Adipocyte (in vitro differentiated cells): Measurements from ENCODE around the gene LINC01488.

Experiments
- DNase-seq: peaks from one replicate; pipeline ENCODE4 v3.0.0-alpha.2; 2015; ENCODE audit warnings: low read depth
- H3K27me3 ChIP-seq: replicated peaks from 2 replicates; pipeline ENCODE4 v1.7.0; 2013; ENCODE audit warnings: mild to moderate bottlenecking, low read length, moderate library complexity; ENCODE audit not compliant: control insufficient read depth, insufficient read depth
- H3K36me3 ChIP-seq: 2 replicates; pipeline ENCODE4 v1.7.0; 2013; ENCODE audit warnings: low read length, mild to moderate bottlenecking, moderate library complexity; ENCODE audit not compliant: control insufficient read depth, insufficient read depth, severe bottlenecking
- H3K4me1 ChIP-seq: 2 replicates; pipeline ENCODE4 v1.7.0; 2013; ENCODE audit warnings: mild to moderate bottlenecking, low read length, moderate library complexity; ENCODE audit not compliant: control insufficient read depth, insufficient read depth
- H3K4me3 ChIP-seq: 2 replicates; pipeline ENCODE4 v1.7.0; 2013; ENCODE audit warnings: mild to moderate bottlenecking, low read length, moderate library complexity
- H3K9ac ChIP-seq: 2 replicates; pipeline ENCODE4 v1.7.0; 2013; ENCODE audit warnings: mild to moderate bottlenecking, low read length, moderate library complexity
- H3K9me3 ChIP-seq: 2 replicates; pipeline ENCODE4 v1.7.0; 2013; ENCODE audit warnings: mild to moderate bottlenecking, low read length, moderate library complexity; ENCODE audit not compliant: control insufficient read depth

The LINC01488 gene

GRCh38 chr11:69500285-69501120 lies 19.0 kb downstream of the LINC01488 start:
- H3K4me1 ChIP-seq: peaks cover 13% of the 10 kb centered on the region
- no peak for DNase-seq
- peaks cover 3% of the 10 kb centered on the region for H3K27me3 ChIP-seq
- no peaks in the 10 kb centered on the region for H3K9me3 ChIP-seq
- H3K36me3 ChIP-seq: no peaks in the 10 kb centered on the region
- H3K9ac ChIP-seq: no peak overlapping the region
- no peak overlapping the region for H3K4me3 ChIP-seq

DNA sequence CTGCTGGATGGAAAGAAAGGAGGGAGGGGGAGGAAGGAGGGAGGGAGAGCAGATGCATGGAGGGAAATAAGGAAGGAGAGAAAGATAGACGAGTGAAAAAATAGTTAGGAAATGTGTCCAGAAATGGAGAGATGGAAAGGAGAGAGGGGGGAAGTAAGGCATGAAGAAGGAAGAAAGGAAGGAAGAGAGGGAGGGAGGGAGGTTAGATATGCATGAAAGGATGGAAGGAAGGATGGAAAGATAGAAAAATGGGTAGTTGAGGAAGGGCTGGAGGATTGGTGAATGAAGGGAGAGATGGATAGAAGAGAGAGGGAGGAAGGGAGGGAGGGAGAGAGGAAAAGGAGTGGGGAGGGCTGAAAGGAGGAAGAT lies 19.6 kb downstream of the LINC01488 start:
- Histone ChIP-seq H3K9me3 (peaks cover 3% of the 10 kb centered on the region), H3K9ac (no peak overlapping the region), H3K27me3 (peaks cover 3% of the 10 kb centered on the region), H3K36me3 (no peaks in the 10 kb centered on the region), H3K4me3 (no peak overlapping the region), H3K4me1 (peaks cover 13% of the 10 kb centered on the region)
- DNase-seq: no peak

- H3K27me3 ChIP-seq: peaks cover 3% of the 10 kb centered on the region
Observed at GRCh38 chr11:69501891-69502860, 20.7 kb downstream of the LINC01488 start.

DNA sequence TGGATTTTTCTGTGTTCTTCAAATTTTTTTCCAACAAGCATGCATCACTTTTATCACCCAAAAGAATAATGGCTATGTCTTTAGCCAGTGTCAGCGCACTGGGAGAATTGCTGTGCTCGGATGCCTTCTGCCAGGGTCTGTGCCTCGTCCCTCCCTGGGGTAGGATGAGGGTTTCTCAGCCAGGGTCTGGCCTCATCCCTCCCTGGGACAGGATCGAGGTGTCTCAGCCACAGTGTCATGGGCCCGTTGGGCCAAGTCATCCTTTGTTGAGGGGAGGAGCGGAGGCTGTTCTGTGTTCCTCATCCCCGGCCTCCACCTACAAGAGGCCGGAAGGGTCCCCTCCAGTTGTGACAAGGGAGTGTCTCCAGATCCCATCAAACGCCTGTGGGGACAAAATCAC lies 22.7 kb downstream of the LINC01488 start:
- H3K36me3 ChIP-seq: no peaks in the 10 kb centered on the region
- no peak for DNase-seq
- H3K9me3 ChIP-seq: peaks cover 7% of the 10 kb centered on the region
- H3K9ac ChIP-seq: no peak overlapping the region
- no peaks in the 10 kb centered on the region for H3K4me1 ChIP-seq
- peaks cover 3% of the 10 kb centered on the region for H3K27me3 ChIP-seq
- H3K4me3 ChIP-seq: no peak overlapping the region

More at GRCh38 chr11:69501891-69502860, 20.7 kb downstream of the LINC01488 start:
- DNase-seq: no peak
- H3K36me3 ChIP-seq: no peaks in the 10 kb centered on the region
- H3K4me3 ChIP-seq: no peak overlapping the region
- H3K9me3 ChIP-seq: peaks cover 7% of the 10 kb centered on the region
- peaks cover 7% of the 10 kb centered on the region for H3K4me1 ChIP-seq
- no peak overlapping the region for H3K9ac ChIP-seq

GRCh38 chr11:69504576-69505335 lies 23.3 kb downstream of the LINC01488 start:
- Histone ChIP-seq H3K9ac (no peak overlapping the region), H3K27me3 (peaks cover 3% of the 10 kb centered on the region), H3K9me3 (peaks cover 7% of the 10 kb centered on the region), H3K4me3 (no peak overlapping the region), H3K4me1 (no peaks in the 10 kb centered on the region), H3K36me3 (no peaks in the 10 kb centered on the region)
- DNase-seq: no peak

DNA sequence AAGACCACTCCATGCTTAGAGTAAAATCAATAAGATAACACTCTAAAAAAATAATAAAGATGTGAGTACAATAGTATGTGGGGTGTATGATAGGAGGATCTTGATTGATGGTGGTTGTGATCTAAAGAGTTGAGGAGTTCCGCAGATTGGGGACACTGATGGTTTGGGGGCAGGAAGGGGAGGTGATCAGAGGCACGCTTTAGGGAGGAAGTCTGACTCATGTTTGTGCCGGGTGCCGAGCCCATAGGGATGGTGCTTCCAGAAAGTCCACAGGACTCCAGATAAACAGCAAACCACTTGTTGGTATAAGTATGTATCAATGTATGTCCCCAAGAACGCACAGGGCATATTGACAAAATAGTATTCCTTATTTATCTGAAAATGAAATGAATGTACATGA lies 27.5 kb downstream of the LINC01488 start:
- Histone ChIP-seq H3K9me3 (peaks cover 7% of the 10 kb centered on the region), H3K36me3 (no peaks in the 10 kb centered on the region), H3K9ac (no peak overlapping the region), H3K4me3 (no peak overlapping the region), H3K4me1 (peaks cover 15% of the 10 kb centered on the region), H3K27me3 (peaks cover 3% of the 10 kb centered on the region)
- no peak for DNase-seq

GRCh38 chr11:69509381-69509780 lies 27.9 kb downstream of the LINC01488 start:
- peaks cover 7% of the 10 kb centered on the region for H3K9me3 ChIP-seq
- H3K27me3 ChIP-seq: peaks cover 3% of the 10 kb centered on the region
- no peak overlapping the region for H3K4me3 ChIP-seq
- H3K4me1 ChIP-seq: peaks cover 15% of the 10 kb centered on the region
- no peak overlapping the region for H3K9ac ChIP-seq
- DNase-seq: no peak
- H3K36me3 ChIP-seq: no peaks in the 10 kb centered on the region

GRCh38 chr11:69509846-69510390 lies 28.5 kb downstream of the LINC01488 start:
- peaks cover 15% of the 10 kb centered on the region for H3K4me1 ChIP-seq
- H3K27me3 ChIP-seq: peaks cover 1% of the 10 kb centered on the region
- no peak overlapping the region for H3K9ac ChIP-seq
- no peak overlapping the region for H3K4me3 ChIP-seq
- peaks cover 7% of the 10 kb centered on the region for H3K9me3 ChIP-seq
- no peak for DNase-seq
- no peaks in the 10 kb centered on the region for H3K36me3 ChIP-seq

- H3K4me3 ChIP-seq: no peak overlapping the region
- no peaks in the 10 kb centered on the region for H3K36me3 ChIP-seq
- H3K9me3 ChIP-seq: peaks cover 7% of the 10 kb centered on the region
- DNase-seq: peak; percentile 23
- H3K4me1 ChIP-seq: peaks cover 15% of the 10 kb centered on the region
- no peaks in the 10 kb centered on the region for H3K27me3 ChIP-seq
- H3K9ac ChIP-seq: no peak overlapping the region
Observed at GRCh38 chr11:69510471-69511357, 29.3 kb downstream of the LINC01488 start.
